Measurements from ENCODE around the gene PLXNA2. TPM values are rescaled to one million over a fixed set of nuclear protein-coding genes. Genes with fewer than 3 reads are reported as not detected.

PLXNA2 gene
- total and polyA plus RNA-seq, 2 of the 4 experiments (the other 2 are of a cell fraction), result 0.72 to 1.1 TPM

- TF ChIP-seq POLR2A (IDR thresholded peaks at IDR 0.05; ENCODE audit: low read depth, low read length) (no peak), CHD1 (IDR thresholded peaks at IDR 0.05; ENCODE audit: low read depth, low read length) (no peak), USF2 (IDR thresholded peaks at IDR 0.05; ENCODE audit: low read depth, low read length) (no peak), CEBPB (IDR thresholded peaks at IDR 0.05; ENCODE audit: low read depth, low read length) (no peak), RFX5 (IDR thresholded peaks at IDR 0.05; ENCODE audit: low read depth, low read length) (no peak), RCOR1 (IDR thresholded peaks at IDR 0.05; ENCODE audit: insufficient replicate concordance, low read length) (no peak)
- no peak overlapping the region for H3K14ac ChIP-seq (replicated peaks; ENCODE audit: low read depth, low read length)
- no peak overlapping the region for H3K23ac ChIP-seq (ENCODE audit: low read depth, low read length)
- H3K27me3 ChIP-seq (ENCODE audit: control insufficient read depth, insufficient read depth, low read length), result no peaks in the 10 kb centered on the region; the same call in 1 of the 2 replicates
- no peak overlapping the region for H3K27ac ChIP-seq (ENCODE audit: insufficient read depth, low read length)
- WGBS, 2 experiments (ENCODE audit: extremely low coverage in 2 of 2, insufficient read length in 1 of 2), result no CpG with 5 or more reads among the region's 1 CpG
- ChIA-PET POLR2A (ENCODE audit: unreplicated experiment) (no interaction called here), CTCF (no interaction called here)
- H2BK20ac ChIP-seq (ENCODE audit: low read depth, low read length), result no peak overlapping the region
- peaks cover 15% of the 10 kb centered on the region for H3K9me1 ChIP-seq (ENCODE audit: insufficient read depth, low read length)
- no peak overlapping the region for H3K4me3 ChIP-seq (ENCODE audit: insufficient read depth, low read depth, low read length)
- dilution Hi-C loops (cut with HindIII; ENCODE audit: low sequenced_read_pairs, unreplicated experiment) (no loop called here), intact Hi-C loops (cut with micrococcal nuclease) (no loop called here), in situ Hi-C loops (cut with MboI; ENCODE audit: low sequenced_read_pairs) (no loop called here)
- DNase-seq, result no peak
- H4K20me1 ChIP-seq (ENCODE audit: insufficient read depth, low read length), result no peaks in the 10 kb centered on the region
- H3K4me1 ChIP-seq (ENCODE audit: control insufficient read depth, insufficient read depth, low read length), result peaks cover 18% of the 10 kb centered on the region
- H3K36me3 ChIP-seq (ENCODE audit: control insufficient read depth, insufficient read depth, low read length), result no peaks in the 10 kb centered on the region
- ATAC-seq (ENCODE audit: low read depth), result no peak
- H3K56ac ChIP-seq (ENCODE audit: extremely low read depth, insufficient read depth, low read length), result no peak overlapping the region
- H2BK5ac ChIP-seq (ENCODE audit: low read depth, low read length, poor library complexity, severe bottlenecking), result no peak overlapping the region
- no peak overlapping the region for H3K9ac ChIP-seq (ENCODE audit: low read depth, low read length)
- no peaks in the 10 kb centered on the region for H3K9me3 ChIP-seq (ENCODE audit: control insufficient read depth, insufficient read depth, low read length)
- H2BK15ac ChIP-seq (ENCODE audit: low read depth, low read length), result 0 out of 3 replicates have a peak overlapping the region, but pooled peaks have one; percentile 14
- 0 out of 4 replicates have a peak, but pooled peaks cover 0 to 8% of the 10 kb centered on the region in 2 experiments for H3K79me1 ChIP-seq (ENCODE audit: low read depth in 1 of 2, low read length in 2 of 2)
- H4K8ac ChIP-seq (ENCODE audit: low read depth in 2 of 2, low read length in 2 of 2), result no peak overlapping the region
- no peak overlapping the region for H3K18ac ChIP-seq (ENCODE audit: low read depth, low read length)
- no peak overlapping the region for H2BK120ac ChIP-seq (ENCODE audit: low read depth, low read length)
- no peak overlapping the region for H2AFZ ChIP-seq (replicated peaks; ENCODE audit: low read length, poor library complexity)
- no peak overlapping the region for H4K91ac ChIP-seq (ENCODE audit: insufficient read depth, low read depth, low read length)
- no peak overlapping the region for H2AK9ac ChIP-seq (replicated peaks; ENCODE audit: low read depth, low read length, poor library complexity)
- no peak overlapping the region for H2AK5ac ChIP-seq (ENCODE audit: low read depth, low read length)
- H3K4ac ChIP-seq (ENCODE audit: low read depth, low read length), result no peak overlapping the region; the same call in 1 of the 2 replicates
- H4K5ac ChIP-seq (ENCODE audit: low read depth, low read length), result no peak overlapping the region
- no peak overlapping the region for H3K4me2 ChIP-seq (ENCODE audit: low read depth, low read length)
- no TSS peak for BruUV-seq (replicated peaks)
Measured at GRCh38 chr1:208162903-208163302, 81.3 kb downstream of the PLXNA2 start.
